ENCODE measurements around the gene PTER.

GRCh38 chr10:16470747-16471146 is 33.9 kb downstream of the PTER start:
- TF ChIP-seq, protein P1, sequence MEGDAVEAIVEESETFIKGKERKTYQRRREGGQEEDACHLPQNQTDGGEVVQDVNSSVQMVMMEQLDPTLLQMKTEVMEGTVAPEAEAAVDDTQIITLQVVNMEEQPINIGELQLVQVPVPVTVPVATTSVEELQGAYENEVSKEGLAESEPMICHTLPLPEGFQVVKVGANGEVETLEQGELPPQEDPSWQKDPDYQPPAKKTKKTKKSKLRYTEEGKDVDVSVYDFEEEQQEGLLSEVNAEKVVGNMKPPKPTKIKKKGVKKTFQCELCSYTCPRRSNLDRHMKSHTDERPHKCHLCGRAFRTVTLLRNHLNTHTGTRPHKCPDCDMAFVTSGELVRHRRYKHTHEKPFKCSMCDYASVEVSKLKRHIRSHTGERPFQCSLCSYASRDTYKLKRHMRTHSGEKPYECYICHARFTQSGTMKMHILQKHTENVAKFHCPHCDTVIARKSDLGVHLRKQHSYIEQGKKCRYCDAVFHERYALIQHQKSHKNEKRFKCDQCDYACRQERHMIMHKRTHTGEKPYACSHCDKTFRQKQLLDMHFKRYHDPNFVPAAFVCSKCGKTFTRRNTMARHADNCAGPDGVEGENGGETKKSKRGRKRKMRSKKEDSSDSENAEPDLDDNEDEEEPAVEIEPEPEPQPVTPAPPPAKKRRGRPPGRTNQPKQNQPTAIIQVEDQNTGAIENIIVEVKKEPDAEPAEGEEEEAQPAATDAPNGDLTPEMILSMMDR (conservative IDR thresholded peaks at IDR 0.05; ENCODE audit: low read depth, low read length), result no peak
- TF ChIP-seq EZH2phosphoT487 (IDR thresholded peaks at IDR 0.05; ENCODE audit: borderline replicate concordance, low read length), result no peak
